Effector CD4-positive, alpha-beta T cell (primary cell): Measurements from ENCODE around the gene COL6A3.
"Not testable (repeated sequence)": the region's sequence is repeated elsewhere in the genome, so short reads cannot be mapped to it uniquely, and the experiment has no call there.

ENCODE experiments used
- DNase-seq: peaks from one replicate; pipeline ENCODE4 v3.0.0-alpha.2; 2020

The COL6A3 gene

DNA sequence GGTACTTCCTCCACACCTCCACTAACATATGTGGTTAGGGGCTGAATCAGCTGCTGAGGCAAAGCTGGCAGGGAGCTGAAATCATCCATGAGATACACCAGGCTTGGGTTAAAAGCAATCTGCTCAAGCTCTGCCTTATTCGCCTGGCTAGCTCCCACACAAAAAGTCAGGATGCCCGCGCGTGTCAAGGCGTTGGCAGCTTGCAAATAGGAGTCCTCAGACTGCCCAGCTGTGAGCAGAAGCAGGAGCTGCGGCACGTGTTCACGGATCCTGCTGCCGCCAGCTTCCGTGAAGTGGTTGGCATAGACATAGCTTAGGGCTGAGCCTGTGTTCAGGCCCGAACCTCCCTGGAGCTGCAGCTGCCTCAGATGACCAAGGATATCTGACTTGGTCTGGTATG, 35.3 kb downstream of the COL6A3 start:
- no peak for DNase-seq

DNA sequence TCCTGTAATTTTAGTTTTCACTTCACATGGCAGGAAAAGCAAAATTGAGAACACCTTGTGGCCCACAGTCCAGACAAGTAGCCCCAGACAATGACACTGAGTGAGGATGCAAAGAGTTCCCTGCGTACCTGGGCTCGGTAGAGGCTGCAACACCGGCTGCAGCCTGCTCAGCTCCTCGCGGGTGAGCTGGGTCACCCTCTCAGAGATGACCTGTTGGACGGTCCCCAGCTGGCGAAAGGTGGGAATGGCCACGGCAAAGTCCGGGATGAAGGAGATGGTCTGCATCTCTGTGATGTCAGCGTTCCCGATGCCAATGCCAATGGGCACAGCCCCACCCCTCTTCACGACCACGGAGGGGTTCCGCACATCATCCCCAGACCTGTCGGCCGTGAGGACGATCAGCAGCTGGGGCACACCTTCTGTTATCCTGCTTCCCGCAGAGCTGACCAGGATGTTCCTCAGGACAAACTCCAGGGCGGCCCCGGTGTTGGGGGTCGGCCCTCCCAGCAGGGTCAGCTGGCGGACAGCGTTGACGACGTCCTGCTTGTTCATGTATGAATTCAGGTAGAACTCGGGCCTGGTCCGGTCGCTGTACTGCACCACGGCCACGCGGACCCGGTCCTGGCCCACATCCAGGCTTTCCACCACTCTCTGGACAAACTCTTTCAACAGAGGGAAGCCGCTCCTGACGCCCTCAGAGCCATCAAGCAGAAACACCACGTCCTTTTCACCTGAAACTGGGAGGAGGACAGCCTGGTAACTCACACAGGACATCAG, 39.5 kb downstream of the COL6A3 start:
- DNase-seq = no peak

DNA sequence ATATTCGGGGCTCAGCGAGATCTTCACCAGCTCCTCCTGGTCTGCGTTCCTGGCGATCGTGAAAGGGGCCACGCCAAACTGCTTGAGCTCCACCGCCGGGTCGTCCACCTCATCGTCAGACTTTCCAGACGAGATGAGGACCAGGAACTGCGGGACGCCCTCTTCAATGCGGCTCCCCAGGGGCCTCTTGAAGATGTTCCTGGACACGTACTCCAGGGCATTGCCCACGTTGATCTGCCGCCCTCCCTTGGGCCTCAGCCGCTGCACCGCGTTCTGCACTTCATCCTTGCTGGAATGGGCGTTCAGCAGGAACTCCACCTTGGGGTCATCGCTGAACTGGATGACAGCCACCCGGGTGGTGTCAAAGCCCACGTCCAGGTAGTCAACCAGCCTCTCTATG, 42.1 kb downstream of the COL6A3 start:
- no peak for DNase-seq

DNA sequence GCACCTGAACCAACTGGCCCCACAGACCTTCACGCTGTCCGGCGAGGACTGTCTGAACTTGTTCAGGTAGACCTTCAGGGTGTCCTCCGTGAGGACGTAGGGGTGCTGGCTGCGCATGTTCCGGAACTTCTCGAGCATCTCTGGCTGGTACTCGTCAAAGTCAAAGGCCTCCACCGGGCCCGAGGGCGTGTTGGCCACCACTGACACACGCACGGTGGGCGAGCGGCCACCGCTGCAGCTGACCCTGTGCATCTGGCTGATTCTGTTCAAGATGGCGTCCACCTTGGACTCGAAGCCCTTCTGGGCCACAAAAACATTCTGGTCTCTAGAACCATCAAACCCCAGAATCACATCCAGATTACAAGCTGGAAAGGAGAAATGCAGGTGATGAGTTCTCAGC, 48.3 kb downstream of the COL6A3 start:
- DNase-seq = no peak

DNA sequence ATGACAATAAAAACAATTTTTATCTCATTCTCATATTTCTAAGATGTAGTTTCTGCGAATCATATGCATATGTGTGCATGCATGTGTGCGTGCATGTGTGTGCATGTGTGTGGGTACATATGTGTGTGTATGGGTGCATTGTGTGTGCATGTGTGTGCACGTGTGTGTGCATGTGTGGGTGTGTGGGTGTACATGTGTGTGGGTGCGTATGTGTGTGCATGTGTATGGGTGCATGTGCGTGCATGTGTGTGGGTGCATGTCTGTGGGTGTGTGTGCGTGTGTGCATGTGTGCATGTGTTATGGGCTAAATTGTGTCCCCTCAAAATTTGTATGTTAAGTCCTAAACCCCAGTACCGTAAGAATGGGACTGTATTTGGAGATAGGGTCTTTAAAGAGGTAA, 49.3 kb downstream of the COL6A3 start:
- no peak for DNase-seq

DNA sequence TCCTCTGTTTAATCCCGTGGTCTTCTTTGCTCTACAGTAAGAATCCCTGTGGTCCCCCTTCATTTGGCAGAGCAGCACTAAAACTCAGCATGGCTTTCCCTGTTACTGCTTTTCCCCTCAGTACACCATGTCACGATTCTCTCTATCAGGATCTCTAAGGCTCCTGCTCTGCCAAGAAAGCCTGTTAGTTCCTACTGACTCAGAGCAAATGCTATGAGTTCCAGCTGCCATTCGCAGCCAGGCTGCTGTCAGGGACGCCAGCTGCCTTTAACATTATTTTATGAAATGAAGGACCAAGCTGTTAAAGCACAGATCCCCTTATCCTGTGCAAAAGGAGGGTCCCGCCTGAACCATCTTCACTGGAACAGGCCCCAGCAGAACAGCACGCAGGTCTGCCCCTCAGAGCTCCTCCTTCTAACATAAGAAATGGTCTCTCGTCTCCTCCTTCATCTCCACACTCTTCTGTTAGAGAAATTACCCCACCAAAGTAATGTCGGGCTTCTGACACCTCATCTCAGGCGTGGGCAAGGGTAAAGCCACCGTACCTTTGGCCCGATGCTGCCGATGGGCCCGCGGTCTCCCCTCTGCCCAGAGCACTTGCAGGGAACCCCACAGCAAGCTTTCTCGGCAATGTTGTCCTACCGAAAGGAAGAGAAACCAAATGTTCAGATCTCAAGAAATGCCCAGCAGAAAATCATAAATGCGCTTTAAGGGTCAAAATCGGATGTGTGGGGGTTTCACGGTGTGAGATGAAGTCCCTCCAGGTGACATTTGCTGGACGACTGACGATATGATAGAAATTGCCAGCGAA, 52.6 kb downstream of the COL6A3 start:
- no peak for DNase-seq

DNA sequence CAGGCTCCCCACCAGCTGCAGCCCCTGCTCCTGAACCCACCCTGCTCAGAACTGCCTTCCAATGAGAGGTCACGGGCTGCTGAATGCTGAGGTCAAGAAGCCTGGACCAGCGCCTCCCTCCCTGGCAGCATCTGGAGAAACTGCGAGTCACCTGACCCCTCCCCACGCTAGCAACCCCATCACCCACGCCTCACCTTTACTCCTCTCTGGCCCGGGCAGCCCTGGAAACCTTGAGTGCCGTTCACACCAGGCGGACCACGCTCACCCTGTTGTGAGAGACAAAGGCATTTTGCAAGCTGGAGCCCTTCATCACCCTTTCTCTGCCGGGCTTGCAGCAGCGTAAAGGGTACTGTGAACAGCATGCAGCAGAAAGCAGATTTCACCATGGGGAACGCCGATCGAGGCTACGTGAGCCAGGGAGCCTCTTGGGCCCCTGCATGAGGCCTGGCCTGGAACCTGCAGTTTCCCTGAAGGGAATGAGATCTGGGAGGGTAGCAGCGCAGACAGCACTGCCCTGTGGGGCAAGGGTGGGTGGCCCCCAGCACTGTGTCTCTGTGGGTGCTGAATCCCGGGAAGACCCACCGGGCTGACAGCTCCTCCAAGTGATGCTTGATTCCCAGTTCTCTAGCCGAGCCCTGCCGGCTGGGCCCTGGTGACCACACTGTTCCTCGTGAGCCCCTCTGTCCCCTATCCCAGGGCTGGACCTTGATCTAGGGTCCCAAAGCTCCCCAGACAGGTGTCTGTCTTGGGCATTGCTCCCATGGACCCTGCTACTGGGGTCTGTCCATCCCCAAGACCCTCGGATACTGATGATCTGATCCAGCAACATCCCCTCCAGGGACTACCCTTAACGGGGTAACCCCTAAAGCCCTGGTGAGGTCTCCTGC, 53.8 kb downstream of the COL6A3 start:
- no peak for DNase-seq

DNA sequence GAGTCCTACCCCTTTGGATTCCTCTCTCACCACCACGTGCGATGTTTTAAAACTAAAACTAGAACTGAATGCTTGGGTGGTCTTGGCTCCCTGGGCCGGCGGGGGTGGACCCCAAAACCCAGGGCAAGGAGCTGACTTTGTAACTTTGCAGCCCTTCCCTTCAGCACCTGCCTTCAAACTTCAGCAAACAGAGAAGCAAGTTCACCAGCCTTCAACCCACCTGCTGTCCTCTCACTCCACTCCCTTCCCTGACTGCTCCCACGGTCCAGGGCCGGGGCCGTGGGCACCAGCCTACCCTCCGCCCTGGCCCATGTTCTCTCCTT, 54.5 kb downstream of the COL6A3 start:
- DNase-seq = no peak

DNA sequence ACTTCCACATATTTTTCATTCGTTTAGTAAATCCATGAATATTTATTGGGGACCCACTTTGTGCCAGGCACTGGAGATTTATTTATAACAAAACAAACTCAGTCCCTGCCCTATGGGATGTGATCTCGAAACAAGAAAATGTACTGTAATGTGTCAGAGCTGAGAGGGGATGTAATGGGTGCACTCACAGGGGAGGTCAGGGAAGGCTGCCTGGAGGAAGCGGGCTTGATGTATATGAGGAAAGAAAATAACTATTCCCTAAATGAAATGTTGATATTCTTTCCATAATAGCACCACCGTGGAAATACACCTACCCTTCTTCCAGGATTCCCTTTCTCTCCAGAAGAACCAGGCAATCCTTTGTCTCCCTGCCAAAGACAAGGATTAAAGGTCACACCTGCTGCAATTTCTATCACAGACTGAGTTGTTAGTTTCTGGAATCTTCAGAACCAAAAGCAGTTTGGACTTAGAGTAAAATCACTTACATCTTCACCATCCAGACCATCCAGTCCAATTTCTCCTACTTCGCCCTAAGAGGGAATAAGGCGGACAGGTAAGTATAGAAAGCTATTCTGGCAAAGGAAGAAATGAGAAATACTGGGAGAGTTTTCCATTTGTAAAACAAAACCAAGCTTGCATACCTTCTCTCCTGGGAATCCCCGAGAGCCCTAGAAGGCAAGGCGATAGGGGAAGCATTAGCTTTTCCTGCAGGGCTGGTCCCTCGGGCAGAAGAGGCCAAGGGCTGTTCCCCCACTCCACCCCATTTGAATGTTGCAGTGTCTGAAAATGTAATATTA, 55.0 kb downstream of the COL6A3 start:
- DNase-seq = no peak

DNA sequence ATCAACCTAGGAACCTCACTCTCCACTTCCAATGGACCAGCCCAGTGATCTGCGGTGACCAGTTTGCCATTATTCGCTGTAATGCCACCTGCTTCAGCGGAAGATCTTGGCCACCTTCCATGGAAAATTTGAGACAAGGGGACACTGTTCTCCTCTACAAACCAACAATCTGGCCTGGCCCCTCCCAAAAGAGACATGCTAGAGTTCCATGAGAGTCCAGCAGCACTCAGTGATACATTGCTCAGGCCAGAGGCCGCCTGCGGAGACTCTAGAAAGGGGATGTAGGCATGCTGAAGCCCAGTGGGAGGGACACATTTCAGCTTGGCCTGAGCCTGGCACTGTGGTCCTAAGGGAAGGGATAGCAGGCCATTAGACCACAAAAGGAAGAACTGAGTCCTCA, 58.3 kb downstream of the COL6A3 start:
- DNase-seq = no peak

DNA sequence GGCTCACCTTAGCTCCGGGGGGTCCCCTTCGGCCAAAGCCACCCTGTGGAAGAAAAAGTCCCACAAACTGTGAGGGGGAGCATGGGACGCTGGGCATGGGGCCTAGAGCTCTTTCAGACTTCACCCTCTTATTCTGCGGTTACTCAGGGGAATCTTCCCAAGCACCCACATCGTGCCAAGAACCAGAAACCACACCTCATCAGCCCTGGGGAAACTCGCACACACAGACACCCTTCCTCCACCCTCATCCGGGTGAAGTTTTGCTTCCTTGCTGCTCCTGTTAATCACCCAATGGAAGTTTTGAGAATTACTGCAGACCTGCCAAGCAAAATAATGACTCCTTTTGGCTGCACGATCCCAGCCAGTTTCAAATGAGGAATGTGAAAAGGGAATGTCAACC, 59.1 kb downstream of the COL6A3 start:
- no peak for DNase-seq

DNA sequence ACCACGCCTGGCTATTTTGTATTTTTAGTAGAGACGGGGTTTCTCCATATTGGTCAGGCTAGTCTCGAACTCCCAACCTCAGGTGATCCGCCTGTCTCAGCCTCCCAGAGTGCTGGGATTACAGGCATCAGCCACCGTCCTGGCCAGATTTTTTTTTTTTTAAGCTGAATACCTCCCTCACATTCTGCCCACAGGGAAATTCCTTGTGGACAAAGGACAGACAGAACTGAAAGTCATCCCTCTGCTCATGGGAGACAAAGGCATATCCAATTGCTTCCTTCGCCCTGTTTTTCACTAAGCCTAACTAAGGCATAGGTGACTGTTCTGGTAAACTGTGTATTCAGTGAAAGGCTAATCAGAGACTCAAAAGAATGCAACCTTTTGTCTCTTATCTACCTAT, 59.8 kb downstream of the COL6A3 start:
- DNase-seq = not testable (repeated sequence)

DNA sequence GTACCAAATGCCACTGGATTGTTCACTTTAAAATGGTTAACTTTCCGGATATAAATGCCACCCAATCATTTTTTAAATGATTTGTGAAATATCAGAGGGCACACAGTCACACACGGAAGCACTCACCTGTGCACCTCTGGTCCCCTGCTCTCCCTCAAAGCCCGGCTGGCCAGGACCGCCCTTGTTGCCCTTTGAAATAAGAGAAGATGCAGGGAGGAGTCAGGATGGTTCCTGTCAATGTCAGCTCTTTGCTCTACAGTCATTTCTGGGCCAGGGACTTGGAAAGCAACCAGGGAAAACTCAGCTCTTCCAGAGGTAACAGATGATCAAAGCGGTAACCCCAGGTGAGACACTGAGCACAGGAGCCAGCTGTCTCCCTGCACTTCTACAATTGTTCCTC, 60.7 kb downstream of the COL6A3 start:
- DNase-seq = no peak

DNA sequence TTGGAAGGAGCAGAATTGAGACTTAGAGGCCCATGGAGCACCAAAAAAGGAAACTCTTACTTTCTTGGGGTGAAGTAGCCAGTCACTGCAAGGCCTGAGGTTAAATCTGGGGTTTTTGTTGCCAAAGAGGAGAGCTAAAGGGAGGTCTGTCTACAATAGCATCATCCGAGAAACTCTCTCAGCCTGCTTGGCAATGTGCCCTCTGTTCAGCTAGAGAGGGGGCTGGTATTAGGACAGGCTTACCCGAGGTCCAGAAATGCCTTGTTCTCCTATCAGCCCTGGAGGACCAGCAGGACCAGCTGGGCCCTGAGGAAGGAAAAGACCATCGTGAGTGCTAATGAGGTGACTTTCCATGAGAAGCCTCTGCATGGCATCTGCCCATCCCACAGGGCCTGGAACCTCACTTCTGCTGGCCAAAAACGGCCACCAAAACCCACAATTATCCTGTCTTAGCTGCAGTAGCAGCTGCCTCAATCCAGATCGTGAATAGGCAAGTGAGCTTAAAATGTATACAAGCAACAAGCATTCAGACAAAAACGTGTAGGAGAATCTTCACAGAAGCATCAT, 61.6 kb downstream of the COL6A3 start:
- no peak for DNase-seq

DNA sequence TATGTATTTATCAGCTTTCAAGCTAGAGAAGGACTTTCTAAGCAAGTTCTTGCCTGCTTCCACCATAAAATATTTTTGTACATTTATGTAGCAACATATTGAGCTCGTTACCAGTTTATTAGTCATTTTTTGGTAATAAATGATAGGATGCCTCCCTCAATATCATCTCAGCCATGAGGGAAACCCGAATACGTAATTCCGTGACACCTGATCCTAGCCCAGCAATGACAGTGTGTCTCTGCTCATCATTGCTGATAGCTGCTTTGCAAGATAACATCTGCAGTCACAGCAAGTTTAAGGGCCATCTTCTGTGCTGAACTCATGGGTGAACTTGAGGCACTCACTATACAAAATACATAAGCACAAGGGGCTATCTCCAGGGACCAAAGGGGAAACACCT, 62.2 kb downstream of the COL6A3 start:
- DNase-seq = no peak

DNA sequence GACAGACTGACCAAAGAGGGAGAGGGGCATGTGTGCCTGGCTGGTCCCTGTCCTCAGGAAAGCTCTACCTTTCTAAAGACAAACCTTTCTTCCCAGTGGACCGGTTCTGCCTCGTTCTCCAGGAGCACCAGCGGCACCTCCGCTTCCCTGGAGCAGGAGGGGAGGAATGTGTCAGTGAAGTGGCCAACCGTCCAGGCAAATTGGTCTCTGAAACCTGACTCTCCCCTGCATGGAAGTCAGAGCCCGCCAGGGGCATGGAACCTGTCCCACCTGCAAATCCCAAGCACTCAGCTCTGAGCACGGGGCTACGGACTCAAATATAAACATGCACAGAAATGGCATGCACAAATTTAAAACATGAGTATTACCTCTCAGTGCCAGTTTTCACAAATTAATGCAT, 62.9 kb downstream of the COL6A3 start:
- DNase-seq = no peak

DNA sequence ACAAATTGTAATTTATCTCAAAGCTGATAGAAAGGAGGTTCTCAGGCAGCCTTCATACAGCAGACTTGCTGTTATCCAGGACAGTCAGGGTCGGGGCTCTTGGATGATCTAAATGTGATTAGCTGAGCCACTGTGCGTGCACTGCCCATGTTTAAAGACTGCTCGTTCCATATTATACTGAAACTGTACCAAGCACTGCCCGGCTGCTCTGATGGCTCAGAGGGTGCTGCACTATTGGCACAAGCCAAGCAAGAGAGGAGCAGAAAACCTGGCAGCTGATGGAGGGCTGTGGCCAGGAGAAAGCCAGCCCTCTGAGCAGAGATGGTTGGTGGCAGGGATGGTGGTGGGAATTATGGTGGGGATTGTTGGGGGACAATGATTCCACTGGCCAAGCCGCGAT, 63.4 kb downstream of the COL6A3 start:
- DNase-seq = no peak

DNA sequence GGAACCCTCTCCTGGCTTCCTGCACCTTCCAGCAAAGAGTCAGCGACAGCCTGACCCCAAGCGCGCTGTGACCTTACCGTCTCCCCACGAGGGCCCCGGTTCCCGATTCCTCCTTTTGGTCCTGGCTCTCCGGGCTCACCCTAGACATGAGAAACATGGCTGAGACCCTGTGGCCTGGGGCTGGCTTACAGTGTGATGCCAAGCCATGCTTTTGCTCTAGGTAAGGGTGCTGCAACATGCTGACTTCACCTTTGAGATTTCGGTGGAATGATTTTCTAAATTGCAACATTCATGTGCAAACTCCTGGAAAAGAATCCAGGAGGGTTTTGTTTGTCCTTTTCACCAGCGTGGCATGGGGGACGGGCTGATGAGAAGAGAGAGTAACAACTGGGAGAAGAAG, 63.9 kb downstream of the COL6A3 start:
- DNase-seq = no peak

DNA sequence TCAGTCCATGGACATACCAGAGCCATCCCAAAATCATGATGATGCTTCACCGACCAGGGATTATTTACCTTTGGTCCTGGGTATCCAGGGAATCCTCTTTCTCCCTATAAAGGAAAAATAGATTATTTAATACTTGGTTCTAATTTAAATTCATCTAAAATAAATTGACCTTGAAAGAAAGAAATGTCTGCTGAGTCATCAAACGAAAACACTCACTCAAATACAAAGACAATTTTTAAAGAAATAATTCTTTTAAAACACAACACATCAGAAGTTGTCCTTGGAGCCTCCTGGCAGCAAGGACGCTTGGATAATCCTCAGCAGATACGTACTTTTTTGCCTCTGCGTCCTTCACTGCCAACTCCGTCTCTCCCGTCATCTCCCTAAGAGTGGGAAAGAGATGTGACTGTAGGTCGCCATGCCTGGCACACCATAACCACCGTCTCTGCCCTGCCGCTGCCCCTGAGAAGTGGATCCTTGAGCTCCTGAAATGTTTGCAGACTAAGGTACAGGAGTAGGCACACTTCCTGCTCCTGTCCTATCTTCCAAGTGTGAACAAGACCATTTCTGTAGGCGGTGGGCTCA, 65.6 kb downstream of the COL6A3 start:
- DNase-seq = no peak

DNA sequence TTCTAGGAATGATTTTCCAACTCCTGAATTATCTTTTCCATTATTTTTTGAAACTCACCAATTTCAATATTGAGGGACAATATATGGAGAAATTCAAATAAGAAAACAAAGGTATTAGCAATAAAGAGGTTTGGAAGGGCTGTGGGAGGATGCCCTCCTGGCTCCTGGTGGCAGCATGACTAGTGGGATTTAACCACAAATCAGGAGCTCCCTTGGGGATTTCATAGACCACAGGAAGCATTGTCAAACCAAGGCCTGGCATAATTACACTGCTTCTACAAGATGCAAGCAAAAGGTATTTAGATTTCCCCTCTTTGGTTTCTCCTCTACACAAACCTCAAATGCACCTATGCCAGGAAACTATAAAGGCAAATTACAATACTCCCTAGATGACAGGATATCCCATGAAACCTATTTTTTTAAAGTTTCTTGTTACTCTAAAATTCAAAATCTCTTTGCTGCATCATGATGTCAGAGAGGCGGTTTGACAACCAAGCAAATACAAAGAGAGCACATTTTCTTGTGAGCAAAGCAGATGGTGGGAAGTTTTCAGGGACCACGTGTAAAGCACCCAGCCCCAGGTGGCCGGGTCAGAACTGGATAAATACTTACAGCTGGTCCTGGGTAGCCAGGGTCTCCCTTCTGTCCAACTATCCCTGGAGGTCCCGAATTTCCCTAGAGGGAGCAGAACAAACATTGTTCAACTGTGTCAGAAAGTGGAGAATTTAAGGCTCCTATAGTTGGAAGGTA, 67.9 kb downstream of the COL6A3 start:
- no peak for DNase-seq

DNA sequence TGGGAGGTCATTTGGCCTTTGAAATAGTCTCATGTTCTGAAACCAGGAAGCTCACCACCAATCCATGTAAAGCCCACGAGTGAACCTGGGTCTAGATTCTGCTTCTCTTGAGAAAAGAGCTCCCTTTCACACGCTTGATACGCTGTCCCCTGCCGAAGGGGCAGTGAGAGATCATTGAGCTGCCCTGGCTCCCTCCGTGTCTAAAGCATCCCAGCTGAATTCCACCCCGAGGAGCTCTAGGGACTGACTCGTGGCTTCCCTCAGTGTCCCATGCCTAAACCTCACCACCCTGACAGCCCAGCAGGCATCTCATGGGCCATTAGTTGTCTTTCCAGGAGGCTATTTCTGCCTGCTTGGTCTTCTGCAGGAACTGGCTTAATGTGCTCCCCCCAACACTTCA, 68.6 kb downstream of the COL6A3 start:
- no peak for DNase-seq
